Measurements from ENCODE around the gene GSE1.

The GSE1 gene

GRCh38 chr16:85633888-85634287, 20.8 kb downstream of the GSE1 start:
- no peak for DNase-seq (ENCODE audit: low spot score)
- no peak for TF ChIP-seq CTCF (IDR thresholded peaks at IDR 0.05; ENCODE audit: extremely low read depth, missing control alignments)

GRCh38 chr16:85634747-85635544, 21.8 kb downstream of the GSE1 start:
- no peak for TF ChIP-seq CTCF (IDR thresholded peaks at IDR 0.05; ENCODE audit: extremely low read depth, missing control alignments)
- DNase-seq (ENCODE audit: low spot score), result no peak

- no peak for DNase-seq (ENCODE audit: low spot score)
- TF ChIP-seq CTCF (IDR thresholded peaks at IDR 0.05; ENCODE audit: extremely low read depth, missing control alignments), result no peak
Observed at GRCh38 chr16:85635545-85636140, 22.5 kb downstream of the GSE1 start.

GRCh38 chr16:85636234-85636812, 23.2 kb downstream of the GSE1 start:
- DNase-seq (ENCODE audit: low spot score), result no peak
- TF ChIP-seq CTCF (IDR thresholded peaks at IDR 0.05; ENCODE audit: extremely low read depth, missing control alignments), result no peak

- TF ChIP-seq CTCF (IDR thresholded peaks at IDR 0.05; ENCODE audit: extremely low read depth, missing control alignments), result no peak
- no peak for DNase-seq (ENCODE audit: low spot score)
Observed at GRCh38 chr16:85637061-85637807, 24.1 kb downstream of the GSE1 start.

GRCh38 chr16:85637808-85638647, 24.9 kb downstream of the GSE1 start:
- no peak for TF ChIP-seq CTCF (IDR thresholded peaks at IDR 0.05; ENCODE audit: extremely low read depth, missing control alignments)
- no peak for DNase-seq (ENCODE audit: low spot score)
